HG02885 (cell line): ENCODE results near the gene HEATR5B.
"Not testable (repeated sequence)": the region's sequence is repeated elsewhere in the genome, so short reads cannot be mapped to it uniquely, and the experiment has no call there.

Source experiments
- ATAC-seq: cut with Tn5 transposase; IDR thresholded peaks from one replicate; pipeline ENCODE4 v1.9.1; 2021; ENCODE audit warnings: mild to moderate bottlenecking; ENCODE audit not compliant: unreplicated experiment, poor library complexity

HEATR5B gene

GRCh38 chr2:36952748-36953197 lies 131.4 kb downstream of the HEATR5B start:
- no peak for ATAC-seq

- no peak for ATAC-seq
These were observed 132.6 kb downstream of the HEATR5B start for GRCh38 chr2:36951574-36951973.

- no peak for ATAC-seq
These were observed 133.1 kb downstream of the HEATR5B start for GRCh38 chr2:36951027-36951518.

- no peak for ATAC-seq
These were observed 134.3 kb downstream of the HEATR5B start for GRCh38 chr2:36949845-36950244.

- ATAC-seq: not testable (repeated sequence)
These were observed 138.9 kb downstream of the HEATR5B start for GRCh38 chr2:36945240-36945639.

GRCh38 chr2:36941867-36942266 lies 142.3 kb downstream of the HEATR5B start:
- ATAC-seq: no peak

- not testable (repeated sequence) for ATAC-seq
These were observed 147.6 kb downstream of the HEATR5B start for GRCh38 chr2:36936526-36936925.

- not testable (repeated sequence) for ATAC-seq
These were observed 152.5 kb downstream of the HEATR5B start for GRCh38 chr2:36931688-36932087.
